Epithelial cell of esophagus (primary cell): ENCODE data around the gene PRKCZ.

Experiments
- DNase-seq: peaks from one replicate; pipeline ENCODE4 v3.0.0; 2010; ENCODE audit warnings: low read depth
- H3K4me3 ChIP-seq: 2 replicates; pipeline ENCODE4 v1.5.1; 2011; ENCODE audit warnings: mild to moderate bottlenecking, low read length, control low read depth
- CTCF ChIP-seq: IDR thresholded peaks from 2 replicates; pipeline ENCODE4 v1.5.1; 2011; ENCODE audit warnings: low read depth, mild to moderate bottlenecking, low read length, control low read depth, inconsistent platforms; ENCODE audit not compliant: insufficient read depth; ENCODE audit errors: missing control alignments

PRKCZ gene

GRCh38 chr1:2184531-2184930 lies 134.3 kb downstream of the PRKCZ start:
- DNase-seq: no peak
- no peak overlapping the region for H3K4me3 ChIP-seq
- TF ChIP-seq CTCF: no peak

DNA sequence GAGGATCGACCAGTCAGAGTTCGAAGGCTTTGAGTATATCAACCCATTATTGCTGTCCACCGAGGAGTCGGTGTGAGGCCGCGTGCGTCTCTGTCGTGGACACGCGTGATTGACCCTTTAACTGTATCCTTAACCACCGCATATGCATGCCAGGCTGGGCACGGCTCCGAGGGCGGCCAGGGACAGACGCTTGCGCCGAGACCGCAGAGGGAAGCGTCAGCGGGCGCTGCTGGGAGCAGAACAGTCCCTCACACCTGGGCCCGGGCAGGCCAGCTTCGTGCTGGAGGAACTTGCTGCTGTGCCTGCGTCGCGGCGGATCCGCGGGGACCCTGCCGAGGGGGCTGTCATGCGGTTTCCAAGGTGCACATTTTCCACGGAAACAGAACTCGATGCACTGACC lies 134.7 kb downstream of the PRKCZ start:
- TF ChIP-seq CTCF: no peak
- H3K4me3 ChIP-seq: no peak overlapping the region
- DNase-seq: no peak

GRCh38 chr1:2185880-2186855 lies 136.0 kb downstream of the PRKCZ start:
- DNase-seq: no peak
- TF ChIP-seq CTCF: no peak

DNA sequence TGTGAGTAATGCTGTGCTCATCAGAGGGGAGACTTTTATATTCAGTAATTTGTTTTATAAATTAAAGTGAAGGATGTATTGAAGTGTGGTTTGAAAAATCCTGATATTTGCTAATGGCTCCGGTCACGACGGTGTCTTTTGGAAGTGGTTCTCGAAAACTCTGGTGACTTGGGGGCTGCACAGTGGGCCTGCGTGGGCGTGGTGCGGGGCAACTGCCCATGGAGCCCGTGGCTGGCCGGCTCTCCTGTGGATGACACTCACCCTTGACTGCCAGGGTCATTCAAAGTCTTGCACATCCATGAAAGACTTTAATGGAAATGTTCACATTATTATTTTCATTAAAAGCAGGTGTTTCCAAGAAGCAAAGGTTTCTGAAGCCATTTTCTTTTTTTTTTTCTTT lies 136.7 kb downstream of the PRKCZ start:
- no peak overlapping the region for H3K4me3 ChIP-seq
- TF ChIP-seq CTCF: no peak
- DNase-seq: no peak

More at GRCh38 chr1:2185880-2186855, 136.0 kb downstream of the PRKCZ start:
- no peak overlapping the region for H3K4me3 ChIP-seq

GRCh38 chr1:2187619-2188018 lies 137.4 kb downstream of the PRKCZ start:
- no peak for DNase-seq
- TF ChIP-seq CTCF: no peak
- no peak overlapping the region for H3K4me3 ChIP-seq

GRCh38 chr1:2188336-2188735 lies 138.1 kb downstream of the PRKCZ start:
- no peak overlapping the region for H3K4me3 ChIP-seq
- DNase-seq: no peak
- no peak for TF ChIP-seq CTCF
